Mesothelial cell of epicardium (in vitro differentiated cells): ENCODE measurements around the gene VSX1. TPM values are rescaled to one million over a fixed set of nuclear protein-coding genes. Genes with fewer than 3 reads are reported as not detected.

ENCODE experiments used
- DNase-seq, 2 experiments: peaks; one replicate each; pipeline ENCODE4 v3.0.0; 2021; ENCODE audit warnings: low spot score in 2 of 2; ENCODE audit not compliant: unreplicated experiment in 2 of 2
- H3K27ac Mint-ChIP-seq: 2 replicates; pipeline ENCODE4 v1.8.0; 2021; ENCODE audit warnings: mixed read lengths
- H3K27me3 Mint-ChIP-seq: 2 replicates; pipeline ENCODE4 v1.8.0; 2021; ENCODE audit warnings: low read depth, mixed read lengths
- H3K36me3 Mint-ChIP-seq: 2 replicates; pipeline ENCODE4 v1.8.0; 2021; ENCODE audit warnings: mixed read lengths
- H3K4me1 Mint-ChIP-seq: 2 replicates; pipeline ENCODE4 v1.8.0; 2021; ENCODE audit warnings: mixed read lengths
- H3K4me3 Mint-ChIP-seq: 2 replicates; pipeline ENCODE4 v1.8.0; 2021; ENCODE audit warnings: mild to moderate bottlenecking, moderate library complexity, mixed read lengths
- H3K9me3 Mint-ChIP-seq: 2 replicates; pipeline ENCODE4 v1.8.0; 2021; ENCODE audit warnings: mixed read lengths
- CTCF ChIP-seq: fragments of 200-600 bp; sonication (generic); IDR thresholded peaks from one replicate; pipeline ENCODE4 v1.5.0; 2021; ENCODE audit warnings: antibody characterized with exemption; ENCODE audit not compliant: unreplicated experiment
- total RNA-seq: library from RNA; stranded (reverse); gene quantifications from 3 replicates; pipeline ENCODE4 v1.2.1, GENCODE V29; 2021

The VSX1 gene
- total RNA-seq, 1 donor from 2014 or later = not detected

DNA sequence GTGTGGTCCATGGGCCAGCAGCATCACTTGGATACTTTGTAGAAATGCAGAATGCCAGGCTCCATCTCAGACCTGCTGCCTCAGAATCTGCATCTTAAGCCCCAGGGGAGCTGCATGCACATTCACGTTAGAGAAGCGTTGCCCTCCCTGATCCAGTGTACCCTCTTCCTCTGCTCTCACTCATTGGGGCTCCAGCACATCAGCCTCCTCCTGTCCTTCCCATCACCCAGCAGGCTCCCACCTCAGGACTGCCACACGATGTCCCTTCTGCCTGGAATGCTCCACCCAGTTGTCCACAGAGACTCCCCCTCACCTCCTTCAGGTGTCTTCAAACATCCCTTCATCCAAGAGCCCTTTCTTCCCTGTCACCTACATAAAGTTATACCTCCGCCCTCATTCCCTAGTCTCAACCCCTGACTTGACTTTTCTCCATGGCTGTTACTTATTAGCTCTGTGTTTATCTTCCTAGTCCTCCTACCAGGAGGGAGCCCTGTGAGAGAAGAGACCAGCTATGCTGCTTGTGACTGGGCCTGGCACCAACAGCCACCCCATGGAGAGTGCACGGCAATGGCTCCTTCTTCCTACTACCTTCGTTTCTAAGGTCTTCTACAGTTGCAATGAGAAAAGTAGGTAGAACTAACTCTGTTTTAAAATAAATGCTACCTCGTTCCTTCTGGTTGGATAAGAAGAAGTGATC is 20.7 kb downstream of the VSX1 start:
- Mint-ChIP-seq H3K27me3 (peaks cover 96% of the 10 kb centered on the region), H3K27ac (no peak overlapping the region), H3K36me3 (no peaks in the 10 kb centered on the region), H3K4me1 (peaks cover 2% of the 10 kb centered on the region), H3K4me3 (no peak overlapping the region), H3K9me3 (no peaks in the 10 kb centered on the region)
- TF ChIP-seq CTCF = no peak
- DNase-seq = no peak

DNA sequence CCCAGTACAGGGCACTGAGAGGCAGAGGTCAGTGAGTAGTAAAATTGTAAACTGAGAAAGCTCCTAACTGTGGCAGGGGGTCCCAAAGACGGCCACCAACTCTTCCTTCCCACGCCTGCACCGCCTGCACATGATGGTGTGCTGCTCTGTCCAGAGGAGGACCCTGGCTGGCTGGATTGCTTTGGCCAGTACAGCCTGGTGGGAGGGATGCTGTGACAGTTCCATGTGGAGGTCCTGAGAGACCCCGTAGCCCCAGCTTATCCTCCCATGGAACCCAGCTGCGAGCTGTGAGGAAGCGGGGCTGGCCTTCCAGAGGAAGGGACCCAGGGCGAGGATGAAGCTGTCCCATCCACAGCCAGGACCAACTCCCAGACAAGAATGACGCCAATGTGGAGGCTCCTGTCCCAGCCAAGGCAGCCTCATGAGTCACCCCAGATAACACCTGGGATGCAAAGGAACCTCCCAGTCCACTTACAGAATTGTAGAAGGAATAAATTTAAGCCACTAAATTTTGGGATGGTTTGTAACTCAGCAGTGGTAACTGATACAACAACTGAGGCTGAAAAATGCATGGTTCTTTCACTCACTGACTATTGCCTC is 22.0 kb downstream of the VSX1 start:
- Mint-ChIP-seq H3K4me1 (peaks cover 2% of the 10 kb centered on the region), H3K9me3 (no peaks in the 10 kb centered on the region), H3K36me3 (no peaks in the 10 kb centered on the region), H3K27me3 (peaks cover 97% of the 10 kb centered on the region), H3K27ac (no peak overlapping the region), H3K4me3 (no peak overlapping the region)
- TF ChIP-seq CTCF = no peak
- DNase-seq = no peak

GRCh38 chr20:25058847-25059810 is 22.8 kb downstream of the VSX1 start:
- no peak overlapping the region for H3K27ac Mint-ChIP-seq
- H3K27me3 Mint-ChIP-seq = peaks cover 97% of the 10 kb centered on the region
- no peaks in the 10 kb centered on the region for H3K9me3 Mint-ChIP-seq
- H3K4me3 Mint-ChIP-seq = peak overlapping the region; percentile 20
- TF ChIP-seq CTCF = no peak
- no peak for DNase-seq
- H3K4me1 Mint-ChIP-seq = peaks cover 2% of the 10 kb centered on the region
- no peaks in the 10 kb centered on the region for H3K36me3 Mint-ChIP-seq

GRCh38 chr20:25058051-25058846 is 23.7 kb downstream of the VSX1 start, which contains the start of gene ACSS1:
TSS of gene ACSS1 (minus strand) at chr20:25058139. CDS start at chr20:25058102, 37 bp downstream.
- H3K27ac Mint-ChIP-seq = no peak within 1 kb of the TSS
- no peak for TF ChIP-seq CTCF
- no peaks in the 10 kb centered on the region for H3K9me3 Mint-ChIP-seq
- H3K27me3 Mint-ChIP-seq = peaks cover 97% of the 10 kb centered on the region
- H3K4me3 Mint-ChIP-seq = peak within 1 kb of the TSS; percentile 61
- H3K4me1 Mint-ChIP-seq = peaks cover 5% of the 10 kb centered on the region
- no peaks in the 10 kb centered on the region for H3K36me3 Mint-ChIP-seq
- DNase-seq = no peak
